ENCODE data around the gene NADK.

DNA sequence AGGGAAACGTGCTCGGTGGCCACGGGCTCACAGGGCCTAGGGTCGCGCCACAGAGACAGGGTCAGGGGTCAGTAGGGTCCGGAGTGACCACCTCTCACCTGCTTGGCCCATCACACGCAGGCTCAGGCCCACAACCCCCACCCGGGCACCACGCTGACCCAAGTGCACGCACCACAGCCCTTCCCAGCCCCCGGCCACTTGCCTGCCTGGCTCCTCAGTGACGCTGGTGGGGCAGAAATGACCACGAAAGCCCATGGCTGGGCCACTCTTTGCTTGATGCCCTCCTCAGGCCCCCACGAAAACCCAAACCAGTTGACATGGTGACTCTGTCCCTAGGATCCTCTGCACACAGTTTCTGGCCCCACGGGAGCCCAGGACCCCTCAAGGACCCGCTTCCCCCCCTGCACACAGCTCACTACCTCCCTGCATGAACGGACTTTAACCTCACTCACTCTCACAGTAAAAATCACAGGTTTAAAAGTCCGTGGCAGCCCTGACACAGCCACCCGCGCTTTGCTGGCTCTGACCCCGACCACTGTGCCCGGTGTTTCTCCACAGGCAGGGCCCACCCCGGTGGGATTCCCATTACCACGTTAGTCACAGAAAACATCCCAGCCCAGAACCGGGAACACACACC is 20.7 kb downstream of the NADK start:
- no peak for TF ChIP-seq SIN3A (IDR thresholded peaks at IDR 0.05; ENCODE audit: low read depth, low read length)
- no peak for TF ChIP-seq DPF2 (IDR thresholded peaks at IDR 0.05)
- TF ChIP-seq YBX1 (IDR thresholded peaks at IDR 0.05) = no peak
- no peak for TF ChIP-seq EED (IDR thresholded peaks at IDR 0.05; ENCODE audit: low read depth)
- TF ChIP-seq, protein P1, sequence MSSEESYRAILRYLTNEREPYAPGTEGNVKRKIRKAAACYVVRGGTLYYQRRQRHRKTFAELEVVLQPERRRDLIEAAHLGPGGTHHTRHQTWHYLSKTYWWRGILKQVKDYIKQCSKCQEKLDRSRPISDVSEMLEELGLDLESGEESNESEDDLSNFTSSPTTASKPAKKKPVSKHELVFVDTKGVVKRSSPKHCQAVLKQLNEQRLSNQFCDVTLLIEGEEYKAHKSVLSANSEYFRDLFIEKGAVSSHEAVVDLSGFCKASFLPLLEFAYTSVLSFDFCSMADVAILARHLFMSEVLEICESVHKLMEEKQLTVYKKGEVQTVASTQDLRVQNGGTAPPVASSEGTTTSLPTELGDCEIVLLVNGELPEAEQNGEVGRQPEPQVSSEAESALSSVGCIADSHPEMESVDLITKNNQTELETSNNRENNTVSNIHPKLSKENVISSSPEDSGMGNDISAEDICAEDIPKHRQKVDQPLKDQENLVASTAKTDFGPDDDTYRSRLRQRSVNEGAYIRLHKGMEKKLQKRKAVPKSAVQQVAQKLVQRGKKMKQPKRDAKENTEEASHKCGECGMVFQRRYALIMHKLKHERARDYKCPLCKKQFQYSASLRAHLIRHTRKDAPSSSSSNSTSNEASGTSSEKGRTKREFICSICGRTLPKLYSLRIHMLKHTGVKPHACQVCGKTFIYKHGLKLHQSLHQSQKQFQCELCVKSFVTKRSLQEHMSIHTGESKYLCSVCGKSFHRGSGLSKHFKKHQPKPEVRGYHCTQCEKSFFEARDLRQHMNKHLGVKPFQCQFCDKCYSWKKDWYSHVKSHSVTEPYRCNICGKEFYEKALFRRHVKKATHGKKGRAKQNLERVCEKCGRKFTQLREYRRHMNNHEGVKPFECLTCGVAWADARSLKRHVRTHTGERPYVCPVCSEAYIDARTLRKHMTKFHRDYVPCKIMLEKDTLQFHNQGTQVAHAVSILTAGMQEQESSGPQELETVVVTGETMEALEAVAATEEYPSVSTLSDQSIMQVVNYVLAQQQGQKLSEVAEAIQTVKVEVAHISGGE (CRISPR knock-in tag; IDR thresholded peaks at IDR 0.05) = no peak
- TF ChIP-seq NFYB (IDR thresholded peaks at IDR 0.05; ENCODE audit: insufficient read depth, low read depth, low read length) = no peak
- no peak for TF ChIP-seq MTA3 (IDR thresholded peaks at IDR 0.05; ENCODE audit: borderline replicate concordance, low read length)
- no peak for TF ChIP-seq JUND (IDR thresholded peaks at IDR 0.05; ENCODE audit: low read depth, low read length)
- TF ChIP-seq, protein P2, sequence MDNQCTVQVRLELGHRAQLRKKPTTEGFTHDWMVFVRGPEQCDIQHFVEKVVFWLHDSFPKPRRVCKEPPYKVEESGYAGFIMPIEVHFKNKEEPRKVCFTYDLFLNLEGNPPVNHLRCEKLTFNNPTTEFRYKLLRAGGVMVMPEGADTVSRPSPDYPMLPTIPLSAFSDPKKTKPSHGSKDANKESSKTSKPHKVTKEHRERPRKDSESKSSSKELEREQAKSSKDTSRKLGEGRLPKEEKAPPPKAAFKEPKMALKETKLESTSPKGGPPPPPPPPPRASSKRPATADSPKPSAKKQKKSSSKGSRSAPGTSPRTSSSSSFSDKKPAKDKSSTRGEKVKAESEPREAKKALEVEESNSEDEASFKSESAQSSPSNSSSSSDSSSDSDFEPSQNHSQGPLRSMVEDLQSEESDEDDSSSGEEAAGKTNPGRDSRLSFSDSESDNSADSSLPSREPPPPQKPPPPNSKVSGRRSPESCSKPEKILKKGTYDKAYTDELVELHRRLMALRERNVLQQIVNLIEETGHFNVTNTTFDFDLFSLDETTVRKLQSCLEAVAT (IDR thresholded peaks at IDR 0.05) = no peak
